Ishikawa (cell line): Measurements from ENCODE around the gene ANXA6.

Experiments
- CEBPB ChIP-seq: IDR thresholded peaks from 2 replicates; pipeline ENCODE4 v1.6.1; 2012
- EP300 ChIP-seq: IDR thresholded peaks from 2 replicates; pipeline ENCODE4 v1.6.1; 2012; ENCODE audit warnings: borderline replicate concordance
- TAF1 ChIP-seq: IDR thresholded peaks from 2 replicates; pipeline ENCODE4 v1.6.1; 2012; ENCODE audit warnings: low read depth, mild to moderate bottlenecking
- TCF12 ChIP-seq: IDR thresholded peaks from 2 replicates; pipeline ENCODE4 v1.6.1; 2012; ENCODE audit warnings: low read depth
- TF ChIP-seq, protein P1 (sequence below): IDR thresholded peaks from 2 replicates; pipeline ENCODE4 v1.6.1; 2012

DNA sequence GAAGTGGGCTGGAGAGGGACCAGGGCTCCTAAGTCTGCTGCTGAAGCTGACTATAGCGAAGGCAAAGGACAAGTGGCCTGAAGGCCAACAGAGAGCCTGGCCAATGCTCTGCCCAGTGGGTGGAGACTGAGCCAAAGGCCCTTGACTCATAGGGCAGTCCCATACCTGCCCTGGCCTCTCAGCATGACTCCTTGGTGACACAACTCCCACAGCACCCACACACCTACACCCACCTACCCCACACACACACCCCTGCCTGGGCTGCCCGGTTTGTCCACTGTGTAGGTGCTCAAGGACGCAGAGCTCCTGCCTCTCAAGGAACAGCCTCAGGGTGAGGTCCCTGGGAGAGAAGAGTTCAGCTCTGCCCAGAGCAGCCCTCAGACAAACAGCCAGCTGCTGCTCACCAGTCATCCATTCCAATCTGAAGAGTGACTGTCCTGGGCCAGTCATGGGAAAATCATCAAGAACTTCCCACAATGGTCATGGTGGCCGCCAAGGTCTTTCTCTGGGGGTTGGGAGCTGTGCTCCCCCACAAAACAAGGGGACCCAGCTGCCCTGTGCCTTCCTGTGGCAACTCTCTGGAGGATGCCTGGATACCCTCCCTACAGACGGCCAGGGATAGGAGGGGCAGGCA is 81.8 kb downstream of the ANXA6 start:
- no peak for TF ChIP-seq TAF1
- TF ChIP-seq, protein P1, sequence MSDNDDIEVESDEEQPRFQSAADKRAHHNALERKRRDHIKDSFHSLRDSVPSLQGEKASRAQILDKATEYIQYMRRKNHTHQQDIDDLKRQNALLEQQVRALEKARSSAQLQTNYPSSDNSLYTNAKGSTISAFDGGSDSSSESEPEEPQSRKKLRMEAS = 0 out of 2 replicates have a peak, but pooled peaks have one; percentile 18
- TF ChIP-seq TCF12 = no peak
- TF ChIP-seq CEBPB = no peak
- no peak for TF ChIP-seq EP300
